GM23338 (cell line): Measurements from ENCODE around the gene RPP21.

Experiments used
- CREB1 ChIP-seq: fragments of 250-450 bp; sonication (Bioruptor Pico); IDR thresholded peaks from 2 replicates; pipeline ENCODE4 v1.5.0; 2020; ENCODE audit warnings: low read depth, mild to moderate bottlenecking, moderate library complexity
- EZH2 ChIP-seq: fragments of 200-600 bp; sonication (generic); IDR thresholded peaks from one replicate; pipeline ENCODE4 v1.8.0; 2017; ENCODE audit warnings: antibody characterized with exemption, mild to moderate bottlenecking, low read depth; ENCODE audit not compliant: unreplicated experiment
- EZH2phosphoT487 ChIP-seq: fragments of 200-600 bp; sonication (generic); IDR thresholded peaks from one replicate; pipeline ENCODE4 v1.8.1; 2018; ENCODE audit warnings: antibody characterized with exemption; ENCODE audit not compliant: unreplicated experiment
- JUNB ChIP-seq: IDR thresholded peaks from one replicate; pipeline ENCODE4 v1.6.1; 2016; ENCODE audit warnings: antibody characterized with exemption; ENCODE audit not compliant: unreplicated experiment
- NANOG ChIP-seq: IDR thresholded peaks from 2 replicates; pipeline ENCODE4 v1.6.1; 2016; ENCODE audit warnings: antibody characterized with exemption, borderline replicate concordance
- POLR2AphosphoS5 ChIP-seq: IDR thresholded peaks from 2 replicates; pipeline ENCODE4 v1.6.1; 2016; ENCODE audit warnings: antibody characterized with exemption, low read depth
- ZNF114 ChIP-seq: fragments of 250-450 bp; sonication (Bioruptor Pico); IDR thresholded peaks from 2 replicates; pipeline ENCODE4 v1.5.0; 2020; ENCODE audit warnings: mild to moderate bottlenecking, moderate library complexity
- TF ChIP-seq, protein P1 (sequence below), 2 experiments: fragments of 200-600 bp in 1 of 2; sonication (generic) in 1 of 2; conservative IDR thresholded peaks; 2 replicates each; pipeline versions ENCODE4 v1.5.1 to v1.6.1; 2016 to 2017; ENCODE audit warnings: antibody characterized with exemption in 2 of 2, low read depth in 2 of 2, mild to moderate bottlenecking in 2 of 2, moderate library complexity in 1 of 2
- TF ChIP-seq, protein P2 (sequence below): IDR thresholded peaks from 2 replicates; pipeline ENCODE4 v1.6.1; 2016; ENCODE audit warnings: antibody characterized with exemption
- TF ChIP-seq, protein P3 (sequence below): IDR thresholded peaks from one replicate; pipeline ENCODE4 v1.6.1; 2018; ENCODE audit warnings: antibody characterized with exemption; ENCODE audit not compliant: unreplicated experiment
- TF ChIP-seq, protein P4 (sequence below): fragments of 250-450 bp; sonication (Bioruptor Pico); IDR thresholded peaks from 2 replicates; pipeline ENCODE4 v1.5.0; 2020; ENCODE audit warnings: mild to moderate bottlenecking, moderate library complexity

DNA sequence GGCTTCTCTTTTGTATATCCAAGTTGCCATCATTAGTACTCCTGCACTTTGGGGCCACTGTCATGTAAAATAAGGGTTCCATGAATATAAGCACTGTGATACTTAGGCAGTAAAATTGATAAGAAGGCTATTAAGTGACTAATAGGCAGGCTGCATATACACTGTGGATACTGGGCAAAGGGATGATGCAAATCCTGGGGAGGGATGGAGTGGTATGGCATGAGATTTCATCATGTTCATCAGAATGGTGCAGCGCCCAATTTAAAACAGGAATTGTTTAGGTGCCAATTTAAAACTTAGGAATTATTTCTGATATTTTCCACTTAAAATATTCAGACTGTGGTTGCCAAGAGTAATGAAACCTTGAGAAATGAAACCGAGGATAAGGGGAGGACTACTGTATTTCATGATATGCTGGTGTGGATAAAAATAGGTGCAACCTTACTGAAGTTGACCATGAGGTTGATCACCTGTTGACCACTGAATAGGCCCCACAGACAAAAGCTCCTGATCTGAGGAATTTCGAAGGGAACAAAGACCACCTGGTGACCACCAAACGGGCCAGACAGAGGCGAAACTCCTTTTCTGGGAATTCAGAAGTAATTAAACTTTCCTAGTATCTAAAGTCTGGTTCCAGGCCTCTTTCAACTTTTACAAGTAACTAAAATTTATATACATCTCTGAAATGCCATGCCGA, 23.1 kb upstream of the RPP21 start:
- TF ChIP-seq, protein P1, sequence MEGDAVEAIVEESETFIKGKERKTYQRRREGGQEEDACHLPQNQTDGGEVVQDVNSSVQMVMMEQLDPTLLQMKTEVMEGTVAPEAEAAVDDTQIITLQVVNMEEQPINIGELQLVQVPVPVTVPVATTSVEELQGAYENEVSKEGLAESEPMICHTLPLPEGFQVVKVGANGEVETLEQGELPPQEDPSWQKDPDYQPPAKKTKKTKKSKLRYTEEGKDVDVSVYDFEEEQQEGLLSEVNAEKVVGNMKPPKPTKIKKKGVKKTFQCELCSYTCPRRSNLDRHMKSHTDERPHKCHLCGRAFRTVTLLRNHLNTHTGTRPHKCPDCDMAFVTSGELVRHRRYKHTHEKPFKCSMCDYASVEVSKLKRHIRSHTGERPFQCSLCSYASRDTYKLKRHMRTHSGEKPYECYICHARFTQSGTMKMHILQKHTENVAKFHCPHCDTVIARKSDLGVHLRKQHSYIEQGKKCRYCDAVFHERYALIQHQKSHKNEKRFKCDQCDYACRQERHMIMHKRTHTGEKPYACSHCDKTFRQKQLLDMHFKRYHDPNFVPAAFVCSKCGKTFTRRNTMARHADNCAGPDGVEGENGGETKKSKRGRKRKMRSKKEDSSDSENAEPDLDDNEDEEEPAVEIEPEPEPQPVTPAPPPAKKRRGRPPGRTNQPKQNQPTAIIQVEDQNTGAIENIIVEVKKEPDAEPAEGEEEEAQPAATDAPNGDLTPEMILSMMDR (conservative IDR thresholded peaks at IDR 0.05; ENCODE audit: low read depth in 2 of 2) = no peak
- TF ChIP-seq EZH2phosphoT487 (no peak), EZH2 (no peak), POLR2AphosphoS5 (no peak), JUNB (no peak), CREB1 (no peak; the same call in 1 of the 2 replicates), NANOG (no peak), ZNF114 (CRISPR knock-in tag) (no peak)
- TF ChIP-seq, protein P2, sequence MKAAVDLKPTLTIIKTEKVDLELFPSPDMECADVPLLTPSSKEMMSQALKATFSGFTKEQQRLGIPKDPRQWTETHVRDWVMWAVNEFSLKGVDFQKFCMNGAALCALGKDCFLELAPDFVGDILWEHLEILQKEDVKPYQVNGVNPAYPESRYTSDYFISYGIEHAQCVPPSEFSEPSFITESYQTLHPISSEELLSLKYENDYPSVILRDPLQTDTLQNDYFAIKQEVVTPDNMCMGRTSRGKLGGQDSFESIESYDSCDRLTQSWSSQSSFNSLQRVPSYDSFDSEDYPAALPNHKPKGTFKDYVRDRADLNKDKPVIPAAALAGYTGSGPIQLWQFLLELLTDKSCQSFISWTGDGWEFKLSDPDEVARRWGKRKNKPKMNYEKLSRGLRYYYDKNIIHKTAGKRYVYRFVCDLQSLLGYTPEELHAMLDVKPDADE = no peak
- TF ChIP-seq, protein P3, sequence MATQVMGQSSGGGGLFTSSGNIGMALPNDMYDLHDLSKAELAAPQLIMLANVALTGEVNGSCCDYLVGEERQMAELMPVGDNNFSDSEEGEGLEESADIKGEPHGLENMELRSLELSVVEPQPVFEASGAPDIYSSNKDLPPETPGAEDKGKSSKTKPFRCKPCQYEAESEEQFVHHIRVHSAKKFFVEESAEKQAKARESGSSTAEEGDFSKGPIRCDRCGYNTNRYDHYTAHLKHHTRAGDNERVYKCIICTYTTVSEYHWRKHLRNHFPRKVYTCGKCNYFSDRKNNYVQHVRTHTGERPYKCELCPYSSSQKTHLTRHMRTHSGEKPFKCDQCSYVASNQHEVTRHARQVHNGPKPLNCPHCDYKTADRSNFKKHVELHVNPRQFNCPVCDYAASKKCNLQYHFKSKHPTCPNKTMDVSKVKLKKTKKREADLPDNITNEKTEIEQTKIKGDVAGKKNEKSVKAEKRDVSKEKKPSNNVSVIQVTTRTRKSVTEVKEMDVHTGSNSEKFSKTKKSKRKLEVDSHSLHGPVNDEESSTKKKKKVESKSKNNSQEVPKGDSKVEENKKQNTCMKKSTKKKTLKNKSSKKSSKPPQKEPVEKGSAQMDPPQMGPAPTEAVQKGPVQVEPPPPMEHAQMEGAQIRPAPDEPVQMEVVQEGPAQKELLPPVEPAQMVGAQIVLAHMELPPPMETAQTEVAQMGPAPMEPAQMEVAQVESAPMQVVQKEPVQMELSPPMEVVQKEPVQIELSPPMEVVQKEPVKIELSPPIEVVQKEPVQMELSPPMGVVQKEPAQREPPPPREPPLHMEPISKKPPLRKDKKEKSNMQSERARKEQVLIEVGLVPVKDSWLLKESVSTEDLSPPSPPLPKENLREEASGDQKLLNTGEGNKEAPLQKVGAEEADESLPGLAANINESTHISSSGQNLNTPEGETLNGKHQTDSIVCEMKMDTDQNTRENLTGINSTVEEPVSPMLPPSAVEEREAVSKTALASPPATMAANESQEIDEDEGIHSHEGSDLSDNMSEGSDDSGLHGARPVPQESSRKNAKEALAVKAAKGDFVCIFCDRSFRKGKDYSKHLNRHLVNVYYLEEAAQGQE = no peak
- TF ChIP-seq, protein P4, sequence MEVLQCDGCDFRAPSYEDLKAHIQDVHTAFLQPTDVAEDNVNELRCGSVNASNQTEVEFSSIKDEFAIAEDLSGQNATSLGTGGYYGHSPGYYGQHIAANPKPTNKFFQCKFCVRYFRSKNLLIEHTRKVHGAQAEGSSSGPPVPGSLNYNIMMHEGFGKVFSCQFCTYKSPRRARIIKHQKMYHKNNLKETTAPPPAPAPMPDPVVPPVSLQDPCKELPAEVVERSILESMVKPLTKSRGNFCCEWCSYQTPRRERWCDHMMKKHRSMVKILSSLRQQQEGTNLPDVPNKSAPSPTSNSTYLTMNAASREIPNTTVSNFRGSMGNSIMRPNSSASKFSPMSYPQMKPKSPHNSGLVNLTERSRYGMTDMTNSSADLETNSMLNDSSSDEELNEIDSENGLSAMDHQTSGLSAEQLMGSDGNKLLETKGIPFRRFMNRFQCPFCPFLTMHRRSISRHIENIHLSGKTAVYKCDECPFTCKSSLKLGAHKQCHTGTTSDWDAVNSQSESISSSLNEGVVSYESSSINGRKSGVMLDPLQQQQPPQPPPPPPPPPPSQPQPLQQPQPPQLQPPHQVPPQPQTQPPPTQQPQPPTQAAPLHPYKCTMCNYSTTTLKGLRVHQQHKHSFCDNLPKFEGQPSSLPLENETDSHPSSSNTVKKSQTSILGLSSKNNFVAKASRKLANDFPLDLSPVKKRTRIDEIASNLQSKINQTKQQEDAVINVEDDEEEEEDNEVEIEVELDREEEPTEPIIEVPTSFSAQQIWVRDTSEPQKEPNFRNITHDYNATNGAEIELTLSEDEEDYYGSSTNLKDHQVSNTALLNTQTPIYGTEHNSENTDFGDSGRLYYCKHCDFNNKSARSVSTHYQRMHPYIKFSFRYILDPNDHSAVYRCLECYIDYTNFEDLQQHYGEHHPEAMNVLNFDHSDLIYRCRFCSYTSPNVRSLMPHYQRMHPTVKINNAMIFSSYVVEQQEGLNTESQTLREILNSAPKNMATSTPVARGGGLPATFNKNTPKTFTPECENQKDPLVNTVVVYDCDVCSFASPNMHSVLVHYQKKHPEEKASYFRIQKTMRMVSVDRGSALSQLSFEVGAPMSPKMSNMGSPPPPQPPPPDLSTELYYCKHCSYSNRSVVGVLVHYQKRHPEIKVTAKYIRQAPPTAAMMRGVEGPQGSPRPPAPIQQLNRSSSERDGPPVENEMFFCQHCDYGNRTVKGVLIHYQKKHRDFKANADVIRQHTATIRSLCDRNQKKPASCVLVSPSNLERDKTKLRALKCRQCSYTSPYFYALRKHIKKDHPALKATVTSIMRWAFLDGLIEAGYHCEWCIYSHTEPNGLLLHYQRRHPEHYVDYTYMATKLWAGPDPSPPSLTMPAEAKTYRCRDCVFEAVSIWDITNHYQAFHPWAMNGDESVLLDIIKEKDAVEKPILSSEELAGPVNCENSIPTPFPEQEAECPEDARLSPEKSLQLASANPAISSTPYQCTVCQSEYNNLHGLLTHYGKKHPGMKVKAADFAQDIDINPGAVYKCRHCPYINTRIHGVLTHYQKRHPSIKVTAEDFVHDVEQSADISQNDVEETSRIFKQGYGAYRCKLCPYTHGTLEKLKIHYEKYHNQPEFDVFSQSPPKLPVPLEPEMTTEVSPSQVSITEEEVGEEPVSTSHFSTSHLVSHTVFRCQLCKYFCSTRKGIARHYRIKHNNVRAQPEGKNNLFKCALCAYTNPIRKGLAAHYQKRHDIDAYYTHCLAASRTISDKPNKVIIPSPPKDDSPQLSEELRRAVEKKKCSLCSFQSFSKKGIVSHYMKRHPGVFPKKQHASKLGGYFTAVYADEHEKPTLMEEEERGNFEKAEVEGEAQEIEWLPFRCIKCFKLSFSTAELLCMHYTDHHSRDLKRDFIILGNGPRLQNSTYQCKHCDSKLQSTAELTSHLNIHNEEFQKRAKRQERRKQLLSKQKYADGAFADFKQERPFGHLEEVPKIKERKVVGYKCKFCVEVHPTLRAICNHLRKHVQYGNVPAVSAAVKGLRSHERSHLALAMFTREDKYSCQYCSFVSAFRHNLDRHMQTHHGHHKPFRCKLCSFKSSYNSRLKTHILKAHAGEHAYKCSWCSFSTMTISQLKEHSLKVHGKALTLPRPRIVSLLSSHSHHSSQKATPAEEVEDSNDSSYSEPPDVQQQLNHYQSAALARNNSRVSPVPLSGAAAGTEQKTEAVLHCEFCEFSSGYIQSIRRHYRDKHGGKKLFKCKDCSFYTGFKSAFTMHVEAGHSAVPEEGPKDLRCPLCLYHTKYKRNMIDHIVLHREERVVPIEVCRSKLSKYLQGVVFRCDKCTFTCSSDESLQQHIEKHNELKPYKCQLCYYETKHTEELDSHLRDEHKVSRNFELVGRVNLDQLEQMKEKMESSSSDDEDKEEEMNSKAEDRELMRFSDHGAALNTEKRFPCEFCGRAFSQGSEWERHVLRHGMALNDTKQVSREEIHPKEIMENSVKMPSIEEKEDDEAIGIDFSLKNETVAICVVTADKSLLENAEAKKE (CRISPR knock-in tag) = peak; percentile 76
